ENCODE measurements around the gene NUBPL.

The NUBPL gene

GRCh38 chr14:31877255-31877798 is 316.1 kb downstream of the NUBPL start:
- H3K4me3 ChIP-seq (ENCODE audit: low read length, poor library complexity, severe bottlenecking), result no peak overlapping the region
- H3F3A ChIP-seq (ENCODE audit: low read depth), result no peaks in the 10 kb centered on the region
- no peaks in the 10 kb centered on the region for H3K4me1 ChIP-seq (ENCODE audit: insufficient read depth, low read length, poor library complexity, severe bottlenecking)
- no peak for TF ChIP-seq EZH2phosphoT487 (IDR thresholded peaks at IDR 0.05; ENCODE audit: borderline replicate concordance)
- no peaks in the 10 kb centered on the region for H4K20me1 ChIP-seq (ENCODE audit: insufficient read depth, low read length, poor library complexity, severe bottlenecking)
- H3K9me3 ChIP-seq (ENCODE audit: insufficient read depth, low read depth, low read length), result no peaks in the 10 kb centered on the region
- no peak overlapping the region for H3K9ac ChIP-seq (ENCODE audit: low read depth, low read length, poor library complexity, severe bottlenecking)
- H3K9me2 ChIP-seq (replicated peaks; ENCODE audit: low read depth, low read length), result no peaks in the 10 kb centered on the region
- no peaks in the 10 kb centered on the region for H3K27me3 ChIP-seq (ENCODE audit: insufficient read depth, low read length, poor library complexity, severe bottlenecking)
- H2AFZ ChIP-seq (ENCODE audit: low read length), result no peak overlapping the region
- no peaks in the 10 kb centered on the region for H3K36me3 ChIP-seq (ENCODE audit: insufficient read depth, low read length)
- H3K79me2 ChIP-seq (ENCODE audit: insufficient read depth, low read length), result no peaks in the 10 kb centered on the region
- no peak overlapping the region for H3K4me2 ChIP-seq (ENCODE audit: low read depth, low read length, poor library complexity, severe bottlenecking)

GRCh38 chr14:31879661-31880348 is 318.6 kb downstream of the NUBPL start:
- H3K9me3 ChIP-seq (ENCODE audit: insufficient read depth, low read depth, low read length), result no peaks in the 10 kb centered on the region
- no peak overlapping the region for H3K9ac ChIP-seq (ENCODE audit: low read depth, low read length, poor library complexity, severe bottlenecking)
- no peaks in the 10 kb centered on the region for H3F3A ChIP-seq (ENCODE audit: low read depth)
- TF ChIP-seq, protein P1, sequence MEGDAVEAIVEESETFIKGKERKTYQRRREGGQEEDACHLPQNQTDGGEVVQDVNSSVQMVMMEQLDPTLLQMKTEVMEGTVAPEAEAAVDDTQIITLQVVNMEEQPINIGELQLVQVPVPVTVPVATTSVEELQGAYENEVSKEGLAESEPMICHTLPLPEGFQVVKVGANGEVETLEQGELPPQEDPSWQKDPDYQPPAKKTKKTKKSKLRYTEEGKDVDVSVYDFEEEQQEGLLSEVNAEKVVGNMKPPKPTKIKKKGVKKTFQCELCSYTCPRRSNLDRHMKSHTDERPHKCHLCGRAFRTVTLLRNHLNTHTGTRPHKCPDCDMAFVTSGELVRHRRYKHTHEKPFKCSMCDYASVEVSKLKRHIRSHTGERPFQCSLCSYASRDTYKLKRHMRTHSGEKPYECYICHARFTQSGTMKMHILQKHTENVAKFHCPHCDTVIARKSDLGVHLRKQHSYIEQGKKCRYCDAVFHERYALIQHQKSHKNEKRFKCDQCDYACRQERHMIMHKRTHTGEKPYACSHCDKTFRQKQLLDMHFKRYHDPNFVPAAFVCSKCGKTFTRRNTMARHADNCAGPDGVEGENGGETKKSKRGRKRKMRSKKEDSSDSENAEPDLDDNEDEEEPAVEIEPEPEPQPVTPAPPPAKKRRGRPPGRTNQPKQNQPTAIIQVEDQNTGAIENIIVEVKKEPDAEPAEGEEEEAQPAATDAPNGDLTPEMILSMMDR (conservative IDR thresholded peaks at IDR 0.05; ENCODE audit: low read length), result no peak
- TF ChIP-seq EZH2phosphoT487 (IDR thresholded peaks at IDR 0.05; ENCODE audit: borderline replicate concordance), result no peak
- no peak overlapping the region for H2AFZ ChIP-seq (ENCODE audit: low read length)
- H4K20me1 ChIP-seq (ENCODE audit: insufficient read depth, low read length, poor library complexity, severe bottlenecking), result no peaks in the 10 kb centered on the region
- no peaks in the 10 kb centered on the region for H3K36me3 ChIP-seq (ENCODE audit: insufficient read depth, low read length)
- no peaks in the 10 kb centered on the region for H3K9me2 ChIP-seq (replicated peaks; ENCODE audit: low read depth, low read length)
- H3K4me3 ChIP-seq (ENCODE audit: low read length, poor library complexity, severe bottlenecking), result no peak overlapping the region
- H3K4me2 ChIP-seq (ENCODE audit: low read depth, low read length, poor library complexity, severe bottlenecking), result no peak overlapping the region
- H3K4me1 ChIP-seq (ENCODE audit: insufficient read depth, low read length, poor library complexity, severe bottlenecking), result no peaks in the 10 kb centered on the region
- H3K79me2 ChIP-seq (ENCODE audit: insufficient read depth, low read length), result no peaks in the 10 kb centered on the region
- no peaks in the 10 kb centered on the region for H3K27me3 ChIP-seq (ENCODE audit: insufficient read depth, low read length, poor library complexity, severe bottlenecking)

- H3K4me1 ChIP-seq (ENCODE audit: insufficient read depth, low read length, poor library complexity, severe bottlenecking), result no peaks in the 10 kb centered on the region
- H3F3A ChIP-seq (ENCODE audit: low read depth), result no peaks in the 10 kb centered on the region
- H2AFZ ChIP-seq (ENCODE audit: low read length), result no peak overlapping the region
- no peaks in the 10 kb centered on the region for H3K79me2 ChIP-seq (ENCODE audit: insufficient read depth, low read length)
- H3K9ac ChIP-seq (ENCODE audit: low read depth, low read length, poor library complexity, severe bottlenecking), result no peak overlapping the region
- no peaks in the 10 kb centered on the region for H3K36me3 ChIP-seq (ENCODE audit: insufficient read depth, low read length)
- TF ChIP-seq, protein P1 (conservative IDR thresholded peaks at IDR 0.05; ENCODE audit: low read length), result no peak
- TF ChIP-seq EZH2phosphoT487 (IDR thresholded peaks at IDR 0.05; ENCODE audit: borderline replicate concordance), result no peak
- H3K4me2 ChIP-seq (ENCODE audit: low read depth, low read length, poor library complexity, severe bottlenecking), result no peak overlapping the region
- H3K9me3 ChIP-seq (ENCODE audit: insufficient read depth, low read depth, low read length), result no peaks in the 10 kb centered on the region
- H4K20me1 ChIP-seq (ENCODE audit: insufficient read depth, low read length, poor library complexity, severe bottlenecking), result no peaks in the 10 kb centered on the region
- no peaks in the 10 kb centered on the region for H3K9me2 ChIP-seq (replicated peaks; ENCODE audit: low read depth, low read length)
- no peak overlapping the region for H3K4me3 ChIP-seq (ENCODE audit: low read length, poor library complexity, severe bottlenecking)
- H3K27me3 ChIP-seq (ENCODE audit: insufficient read depth, low read length, poor library complexity, severe bottlenecking), result no peaks in the 10 kb centered on the region
Measured at GRCh38 chr14:31880935-31881334, 319.7 kb downstream of the NUBPL start.
